Neural cell (in vitro differentiated cells): Measurements from ENCODE around the gene SIT1. TPM values are rescaled to one million over a fixed set of nuclear protein-coding genes. Genes with fewer than 3 reads are reported as not detected.

Experiments
- H2AFZ ChIP-seq: fragments of 200-600, 300-800 bp; sonication (generic), shearing (Covaris generic); 2 replicates; pipeline ENCODE4 v1.6.0; 2014; ENCODE audit warnings: low read depth, mild to moderate bottlenecking, antibody characterized with exemption, low read length, moderate library complexity
- H3F3A ChIP-seq: fragments of 200-600 bp; shearing (Covaris generic); 2 replicates; pipeline ENCODE4 v1.6.1; 2016; ENCODE audit warnings: mild to moderate bottlenecking, moderate library complexity, mixed read lengths, antibody characterized with exemption, low read length; ENCODE audit not compliant: insufficient read depth, poor library complexity, severe bottlenecking
- H3K27ac ChIP-seq: fragments of 200-600, 300-800 bp; sonication (generic), shearing (Covaris generic); 2 replicates; pipeline ENCODE4 v1.5.1; 2014; ENCODE audit warnings: mild to moderate bottlenecking, low read length, moderate library complexity
- H3K27me3 ChIP-seq: fragments of 300-800, 200-600 bp; sonication (generic), shearing (Covaris generic); 2 replicates; pipeline ENCODE4 v1.6.0; 2014; ENCODE audit warnings: mild to moderate bottlenecking, low read depth, low read length, moderate library complexity; ENCODE audit not compliant: insufficient read depth
- H3K36me3 ChIP-seq: fragments of 300-800, 200-600 bp; sonication (generic), shearing (Covaris generic); 2 replicates; pipeline ENCODE4 v1.5.1; 2014; ENCODE audit warnings: mild to moderate bottlenecking, antibody characterized with exemption, low read length, moderate library complexity; ENCODE audit not compliant: insufficient read depth
- H3K4me2 ChIP-seq: fragments of 300-800, 200-600 bp; sonication (generic), shearing (Covaris generic); 2 replicates; pipeline ENCODE4 v1.6.0; 2014; ENCODE audit warnings: mild to moderate bottlenecking, low read length
- H3K4me3 ChIP-seq: fragments of 300-800, 200-600 bp; sonication (generic), shearing (Covaris generic); 2 replicates; pipeline ENCODE4 v1.5.1; 2014; ENCODE audit warnings: mild to moderate bottlenecking, low read length, moderate library complexity
- H3K79me2 ChIP-seq: fragments of 200-600 bp; shearing (Covaris generic); replicated peaks from 2 replicates; pipeline ENCODE4 v1.6.0; 2014; ENCODE audit warnings: mild to moderate bottlenecking, low read length, moderate library complexity; ENCODE audit not compliant: insufficient read depth
- H3K9ac ChIP-seq: fragments of 300-800, 200-600 bp; sonication (generic), shearing (Covaris generic); 2 replicates; pipeline ENCODE4 v1.6.1; 2016; ENCODE audit warnings: mild to moderate bottlenecking, low read length, mixed read lengths
- H3K9me2 ChIP-seq: fragments of 200-600 bp; shearing (Covaris generic); 2 replicates; pipeline ENCODE4 v1.6.1; 2016; ENCODE audit warnings: mild to moderate bottlenecking, low read length, mixed read lengths; ENCODE audit not compliant: insufficient read depth
- H3K9me3 ChIP-seq: fragments of 200-600, 300-800 bp; sonication (generic), shearing (Covaris generic); 2 replicates; pipeline ENCODE4 v1.6.1; 2016; ENCODE audit warnings: mild to moderate bottlenecking, mixed run types, low read length, moderate library complexity, mixed read lengths
- H4K20me1 ChIP-seq: fragments of 200-600 bp; shearing (Covaris generic); 2 replicates; pipeline ENCODE4 v1.6.1; 2016; ENCODE audit warnings: mild to moderate bottlenecking, mixed run types; ENCODE audit not compliant: insufficient read depth
- CTCF ChIP-seq: fragments of 450-650 bp; IDR thresholded peaks from 2 replicates; pipeline ENCODE4 v1.5.1; 2014; ENCODE audit warnings: antibody characterized with exemption, mild to moderate bottlenecking, moderate library complexity; ENCODE audit not compliant: poor library complexity, severe bottlenecking
- EP300 ChIP-seq: fragments of 450-650 bp; conservative IDR thresholded peaks from 2 replicates; pipeline ENCODE4 v1.6.1; 2014; ENCODE audit warnings: antibody characterized with exemption, mild to moderate bottlenecking, moderate library complexity; ENCODE audit not compliant: poor library complexity, severe bottlenecking
- EZH2 ChIP-seq: fragments of 200-600, 300-800 bp; shearing (Covaris generic), sonication (generic); IDR thresholded peaks from 2 replicates; pipeline ENCODE4 v1.6.1; 2014; ENCODE audit warnings: antibody characterized with exemption, low read length, borderline replicate concordance, mild to moderate bottlenecking; ENCODE audit not compliant: insufficient read depth, poor library complexity, severe bottlenecking
- MXI1 ChIP-seq: fragments of 450-650 bp; conservative IDR thresholded peaks from 2 replicates; pipeline ENCODE4 v1.6.1; 2014; ENCODE audit warnings: antibody characterized with exemption, mild to moderate bottlenecking; ENCODE audit not compliant: poor library complexity, severe bottlenecking
- POLR2AphosphoS5 ChIP-seq: IDR thresholded peaks from 2 replicates; pipeline ENCODE4 v1.6.1; 2012
- RAD21 ChIP-seq: fragments of 450-650 bp; conservative IDR thresholded peaks from 2 replicates; pipeline ENCODE4 v1.6.1; 2014; ENCODE audit warnings: antibody characterized with exemption, mild to moderate bottlenecking, moderate library complexity
- REST ChIP-seq: IDR thresholded peaks from 2 replicates; pipeline ENCODE4 v1.6.1; 2012; ENCODE audit warnings: borderline replicate concordance
- SMC3 ChIP-seq: fragments of 450-650 bp; conservative IDR thresholded peaks from 2 replicates; pipeline ENCODE4 v1.6.1; 2014; ENCODE audit warnings: antibody characterized with exemption, mild to moderate bottlenecking, moderate library complexity; ENCODE audit not compliant: poor library complexity
- TAF1 ChIP-seq: IDR thresholded peaks from 2 replicates; pipeline ENCODE4 v1.6.1; 2012; ENCODE audit warnings: low read depth
- polyA plus RNA-seq: library from polyadenylated mRNA; depleted of rRNA; stranded (reverse); fragments of >200 nt; gene quantifications from 2 replicates; pipeline ENCODE4 v1.2.3, GENCODE V29; 2014

The SIT1 gene
- polyA plus RNA-seq, 1 donor from 2014 or later, result not detected

- no peaks in the 10 kb centered on the region for H3F3A ChIP-seq
- H4K20me1 ChIP-seq, result no peaks in the 10 kb centered on the region
- H3K79me2 ChIP-seq, result no peaks in the 10 kb centered on the region
- no peaks in the 10 kb centered on the region for H3K27me3 ChIP-seq
- H3K9me2 ChIP-seq, result no peaks in the 10 kb centered on the region
- H3K4me3 ChIP-seq, result no peak overlapping the region
- no peak for TF ChIP-seq EP300
- TF ChIP-seq EZH2, result no peak
- no peak for TF ChIP-seq RAD21
- H3K9ac ChIP-seq, result no peak overlapping the region
- H3K4me2 ChIP-seq, result no peak overlapping the region
- no peak overlapping the region for H3K27ac ChIP-seq
- H3K9me3 ChIP-seq, result no peaks in the 10 kb centered on the region
- no peak overlapping the region for H2AFZ ChIP-seq
- no peaks in the 10 kb centered on the region for H3K36me3 ChIP-seq
Measured at GRCh38 chr9:35652829-35653209, 2.1 kb upstream of the SIT1 start.

- no peaks in the 10 kb centered on the region for H3K9me2 ChIP-seq
Measured at GRCh38 chr9:35651956-35652828, 1.5 kb upstream of the SIT1 start.

More at GRCh38 chr9:35651956-35652828, 1.5 kb upstream of the SIT1 start:
- Histone ChIP-seq H3K36me3 (no peaks in the 10 kb centered on the region), H3K79me2 (no peaks in the 10 kb centered on the region), H3K27ac (no peak overlapping the region), H3F3A (no peaks in the 10 kb centered on the region), H4K20me1 (no peaks in the 10 kb centered on the region), H3K27me3 (no peaks in the 10 kb centered on the region), H3K4me2 (no peak overlapping the region), H2AFZ (no peak overlapping the region), H3K9me3 (no peaks in the 10 kb centered on the region), H3K9ac (no peak overlapping the region), H3K4me3 (no peak overlapping the region)
- no peak for TF ChIP-seq REST
- no peak for TF ChIP-seq TAF1
- TF ChIP-seq RAD21, result no peak
- no peak for TF ChIP-seq SMC3
- no peak for TF ChIP-seq EZH2
- no peak for TF ChIP-seq POLR2AphosphoS5
- no peak for TF ChIP-seq CTCF
- no peak for TF ChIP-seq MXI1
